HG03103 (cell line): Measurements from ENCODE around the gene DIS3L2.
"Not testable (repeated sequence)": the region's sequence is repeated elsewhere in the genome, so short reads cannot be mapped to it uniquely, and the experiment has no call there.

Source experiments
- ATAC-seq: cut with Tn5 transposase; IDR thresholded peaks from one replicate; pipeline ENCODE4 v1.9.1; 2021; ENCODE audit warnings: low read depth; ENCODE audit not compliant: unreplicated experiment

The DIS3L2 gene

GRCh38 chr2:232008907-232009638, 47.6 kb downstream of the DIS3L2 start:
- ATAC-seq, result no peak

- no peak for ATAC-seq
Measured at GRCh38 chr2:232009639-232010274, 48.2 kb downstream of the DIS3L2 start.

GRCh38 chr2:232013701-232014353, 52.3 kb downstream of the DIS3L2 start:
- ATAC-seq, result no peak

DNA sequence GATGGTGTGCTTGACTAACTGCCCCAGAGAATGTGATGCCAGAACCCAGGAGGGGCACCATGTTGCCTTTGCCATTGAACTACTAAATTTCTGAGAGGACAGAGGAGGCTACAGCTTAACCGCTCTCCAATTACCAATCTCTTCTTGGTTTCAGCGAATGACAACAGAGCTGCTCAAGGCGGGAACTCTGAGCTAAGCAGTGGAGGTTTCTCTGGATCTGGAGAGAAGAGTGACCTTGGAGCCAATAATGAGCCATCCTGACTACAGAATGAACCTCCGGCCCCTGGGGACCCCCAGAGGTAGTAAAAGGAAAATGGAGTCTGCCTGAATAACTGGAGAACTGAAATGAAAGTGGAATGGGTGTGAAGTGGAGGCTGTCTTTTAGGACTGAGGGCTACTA, 53.2 kb downstream of the DIS3L2 start:
- no peak for ATAC-seq

- ATAC-seq, result no peak
Measured at GRCh38 chr2:232018181-232018580, 56.7 kb downstream of the DIS3L2 start.

DNA sequence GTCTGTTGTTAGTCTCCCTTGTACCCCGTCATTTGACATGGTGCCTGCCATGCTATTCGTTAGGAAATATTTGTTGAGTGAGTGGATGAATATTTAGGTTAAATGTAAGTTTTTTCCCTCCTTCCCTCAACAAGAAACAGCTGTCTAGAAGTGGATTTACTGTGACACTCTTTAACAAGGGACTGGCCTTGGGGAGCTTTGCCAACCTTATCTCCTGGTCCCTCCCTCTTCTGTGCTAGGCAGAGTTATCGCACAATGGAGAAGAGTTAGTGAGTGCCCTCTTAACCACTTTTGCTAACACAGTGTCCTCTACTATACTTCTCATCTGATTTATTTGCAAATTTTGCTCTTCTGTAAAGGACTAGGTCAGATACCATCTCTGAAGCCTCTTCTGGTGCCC, 61.2 kb downstream of the DIS3L2 start:
- no peak for ATAC-seq

DNA sequence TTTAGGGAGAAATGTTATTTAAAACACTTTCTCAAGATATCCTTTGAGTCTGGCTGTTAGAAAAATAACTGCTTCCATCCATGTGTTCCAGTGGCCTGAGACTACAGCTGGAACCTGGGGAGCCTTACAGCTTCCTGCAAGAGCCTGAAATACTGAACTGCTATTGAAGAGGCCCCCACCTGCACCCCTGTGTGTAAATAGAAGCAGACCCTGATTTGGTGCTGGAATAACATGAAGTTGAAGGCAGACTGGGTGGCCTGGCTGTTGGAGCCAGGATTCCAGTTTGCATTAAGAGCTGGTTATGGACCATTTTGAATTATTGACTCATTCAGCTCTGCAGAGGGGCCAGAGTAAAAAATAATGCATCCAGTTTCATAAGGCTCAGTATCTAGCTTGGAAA, 61.9 kb downstream of the DIS3L2 start:
- no peak for ATAC-seq

DNA sequence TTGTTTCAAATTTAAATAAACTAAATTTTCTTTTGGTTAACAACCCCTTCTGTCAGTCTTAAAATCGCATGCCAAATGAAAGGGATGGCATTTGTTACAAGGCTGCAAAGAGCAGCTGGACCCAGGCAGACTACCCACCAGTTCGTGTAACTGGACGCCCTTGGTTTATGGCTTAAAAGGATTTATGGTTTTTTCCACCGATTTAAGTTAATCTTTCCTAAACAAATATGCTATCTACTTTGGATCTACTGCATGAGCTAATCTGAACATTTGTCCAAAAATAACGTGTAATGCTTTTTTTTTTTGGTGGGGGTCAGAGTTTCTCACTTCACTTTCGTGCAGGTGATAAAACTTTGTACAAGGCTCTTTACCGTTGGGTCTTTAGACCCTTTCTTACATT, 62.9 kb downstream of the DIS3L2 start:
- ATAC-seq, result no peak

DNA sequence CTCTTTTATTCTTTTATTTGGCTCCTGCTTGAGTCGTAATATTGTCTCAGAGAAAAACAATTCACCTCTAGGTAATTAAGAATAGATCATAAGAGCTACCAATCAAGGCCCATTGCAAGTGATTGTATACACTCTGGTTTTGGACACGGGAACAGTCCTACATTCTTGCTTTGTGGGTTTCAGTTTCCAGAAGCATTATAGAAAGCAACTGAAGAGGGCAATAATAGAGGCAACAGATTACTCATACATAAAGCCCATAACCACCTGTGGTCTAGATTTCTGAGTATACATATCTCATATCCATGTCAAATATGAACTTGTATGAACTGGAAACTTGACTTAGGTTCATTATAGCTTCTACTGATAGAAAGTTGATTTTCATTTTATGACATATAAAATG, 65.4 kb downstream of the DIS3L2 start:
- peak; percentile 97 for ATAC-seq

DNA sequence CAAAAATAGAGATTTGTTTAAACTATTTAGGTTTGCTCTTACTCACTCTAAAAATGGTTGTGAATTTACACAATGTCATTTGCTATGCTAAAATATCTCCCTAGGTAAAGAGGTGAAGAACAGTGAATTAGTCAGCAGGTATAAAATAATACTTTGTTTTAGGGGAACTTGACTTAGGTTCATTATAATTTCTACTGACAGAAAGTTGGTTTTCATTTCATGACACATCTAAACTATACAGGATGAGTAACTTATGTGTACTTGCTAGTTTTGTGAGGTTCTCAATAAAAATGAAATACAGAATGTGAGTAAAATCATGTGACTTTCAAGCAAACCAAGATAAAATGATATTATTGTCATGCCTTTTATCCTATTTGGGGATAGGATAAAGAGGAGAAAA, 66.0 kb downstream of the DIS3L2 start:
- ATAC-seq, result no peak

GRCh38 chr2:232028071-232028470, 66.6 kb downstream of the DIS3L2 start:
- no peak for ATAC-seq

GRCh38 chr2:232028631-232029030, 67.1 kb downstream of the DIS3L2 start:
- no peak for ATAC-seq

- no peak for ATAC-seq
Measured at GRCh38 chr2:232029346-232029745, 67.8 kb downstream of the DIS3L2 start.

DNA sequence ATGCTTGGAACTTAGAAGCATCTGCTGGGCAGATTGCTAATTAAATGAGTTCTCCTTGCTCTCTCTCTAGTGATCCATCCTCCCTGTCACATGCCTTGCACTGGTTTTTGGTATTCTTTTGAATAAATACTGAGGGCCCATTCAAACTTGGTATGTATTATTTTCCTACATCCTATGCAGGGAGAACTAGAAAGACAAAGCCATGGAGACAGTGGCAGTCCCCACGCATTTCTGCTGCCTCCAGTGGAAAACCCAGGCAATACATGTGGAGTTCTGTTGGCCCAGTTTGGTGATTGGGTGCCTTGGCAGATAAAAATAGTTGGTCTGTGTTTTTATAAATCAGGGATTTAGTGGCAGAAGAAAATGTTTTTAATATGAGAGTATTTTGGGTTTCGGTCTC, 68.7 kb downstream of the DIS3L2 start:
- ATAC-seq, result no peak

- ATAC-seq, result not testable (repeated sequence)
Measured at GRCh38 chr2:232035292-232035691, 73.8 kb downstream of the DIS3L2 start.

- not testable (repeated sequence) for ATAC-seq
Measured at GRCh38 chr2:232036876-232037275, 75.4 kb downstream of the DIS3L2 start.

- ATAC-seq, result no peak
Measured at GRCh38 chr2:232038251-232038880, 76.9 kb downstream of the DIS3L2 start.

- ATAC-seq, result no peak
Measured at GRCh38 chr2:232038881-232039485, 77.5 kb downstream of the DIS3L2 start.

DNA sequence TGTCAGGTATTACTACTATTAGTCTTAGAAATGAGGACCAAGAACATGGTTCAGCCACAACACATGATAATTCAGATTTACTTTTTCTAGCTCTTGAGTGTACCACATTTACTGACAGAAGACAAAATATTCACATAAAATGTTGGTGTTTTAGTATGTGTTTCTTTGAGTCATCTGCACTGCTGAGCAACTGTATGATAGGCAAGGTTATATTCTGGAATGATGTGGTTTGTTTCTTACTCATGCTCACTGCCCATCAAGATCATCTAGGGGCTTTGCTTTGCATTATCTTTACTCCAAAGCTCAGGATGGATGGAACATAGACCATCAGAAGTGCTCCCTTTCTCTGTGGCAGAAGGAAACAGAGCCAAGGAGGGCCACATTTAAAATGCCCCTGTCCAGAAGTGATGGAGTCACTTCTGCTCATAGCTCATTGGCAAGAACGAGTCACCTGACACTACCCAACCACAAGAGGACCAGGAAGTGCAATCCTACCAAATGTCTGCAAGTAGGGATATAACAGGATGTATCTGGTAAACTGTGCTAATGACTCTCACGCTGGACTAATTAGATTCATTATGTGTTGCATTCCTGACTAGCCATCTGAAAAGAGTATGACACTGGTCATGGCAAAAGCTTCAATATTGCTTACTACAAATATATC, 81.5 kb downstream of the DIS3L2 start:
- ATAC-seq, result no peak

DNA sequence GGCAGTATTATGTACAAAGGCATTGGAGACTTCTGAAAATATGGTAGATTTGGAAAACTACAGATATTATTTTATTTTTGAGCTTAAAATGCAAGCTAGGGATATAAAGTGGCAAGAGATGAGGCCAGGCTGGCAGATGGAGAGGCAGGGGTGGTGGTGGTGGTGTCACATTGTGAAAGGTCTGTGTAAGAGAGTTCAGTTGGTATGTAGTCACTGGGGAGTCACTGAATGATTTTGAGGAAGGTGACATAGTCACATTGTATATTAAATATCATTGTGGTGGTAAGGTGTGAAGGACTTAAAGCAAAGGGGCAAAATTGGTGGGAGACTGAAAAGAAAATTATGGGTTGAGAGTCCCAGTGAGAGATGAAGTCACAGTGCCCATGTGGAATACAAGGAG, 82.5 kb downstream of the DIS3L2 start:
- no peak for ATAC-seq
